GM19193 (cell line): ENCODE data around the gene B2M.
A peak's percentile ranks its signal among the peaks of the same experiment; 100 is the strongest.

Experiments used
- POLR2A ChIP-seq: IDR thresholded peaks from 4 replicates; pipeline ENCODE4 v1.6.1; 2011; ENCODE audit not compliant: insufficient read depth, insufficient read length; ENCODE audit errors: extremely low read depth

B2M gene

DNA sequence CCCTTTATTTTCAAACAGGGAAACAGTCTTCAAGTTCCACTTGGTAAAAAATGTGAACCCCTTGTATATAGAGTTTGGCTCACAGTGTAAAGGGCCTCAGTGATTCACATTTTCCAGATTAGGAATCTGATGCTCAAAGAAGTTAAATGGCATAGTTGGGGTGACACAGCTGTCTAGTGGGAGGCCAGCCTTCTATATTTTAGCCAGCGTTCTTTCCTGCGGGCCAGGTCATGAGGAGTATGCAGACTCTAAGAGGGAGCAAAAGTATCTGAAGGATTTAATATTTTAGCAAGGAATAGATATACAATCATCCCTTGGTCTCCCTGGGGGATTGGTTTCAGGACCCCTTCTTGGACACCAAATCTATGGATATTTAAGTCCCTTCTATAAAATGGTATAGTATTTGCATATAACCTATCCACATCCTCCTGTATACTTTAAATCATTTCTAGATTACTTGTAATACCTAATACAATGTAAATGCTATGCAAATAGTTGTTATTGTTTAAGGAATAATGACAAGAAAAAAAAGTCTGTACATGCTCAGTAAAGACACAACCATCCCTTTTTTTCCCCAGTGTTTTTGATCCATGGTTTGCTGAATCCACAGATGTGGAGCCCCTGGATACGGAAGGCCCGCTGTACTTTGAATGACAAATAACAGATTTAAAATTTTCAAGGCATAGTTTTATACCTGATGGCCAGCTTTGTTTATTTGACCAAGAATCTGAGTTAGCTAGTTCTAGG lies 7.0 kb downstream of the B2M start:
- TF ChIP-seq POLR2A = peak; percentile 12

DNA sequence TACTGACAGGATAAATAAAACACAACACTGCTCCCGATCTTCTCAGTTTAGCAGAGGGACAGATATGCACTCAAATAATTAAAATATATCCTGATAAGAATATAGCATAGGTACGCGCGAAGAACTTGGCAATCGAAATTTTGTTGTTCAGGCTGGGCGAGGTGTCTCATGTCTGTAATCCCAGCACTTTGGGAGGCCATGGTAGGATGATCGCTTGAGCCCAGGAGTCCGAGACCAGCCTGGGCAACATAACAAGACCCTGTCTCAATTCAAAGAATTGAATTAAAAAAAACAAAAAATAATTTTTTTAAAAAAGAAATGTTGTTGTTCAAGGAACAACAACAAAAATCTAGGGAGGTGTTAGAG lies 7.6 kb downstream of the B2M start:
- no peak for TF ChIP-seq POLR2A

DNA sequence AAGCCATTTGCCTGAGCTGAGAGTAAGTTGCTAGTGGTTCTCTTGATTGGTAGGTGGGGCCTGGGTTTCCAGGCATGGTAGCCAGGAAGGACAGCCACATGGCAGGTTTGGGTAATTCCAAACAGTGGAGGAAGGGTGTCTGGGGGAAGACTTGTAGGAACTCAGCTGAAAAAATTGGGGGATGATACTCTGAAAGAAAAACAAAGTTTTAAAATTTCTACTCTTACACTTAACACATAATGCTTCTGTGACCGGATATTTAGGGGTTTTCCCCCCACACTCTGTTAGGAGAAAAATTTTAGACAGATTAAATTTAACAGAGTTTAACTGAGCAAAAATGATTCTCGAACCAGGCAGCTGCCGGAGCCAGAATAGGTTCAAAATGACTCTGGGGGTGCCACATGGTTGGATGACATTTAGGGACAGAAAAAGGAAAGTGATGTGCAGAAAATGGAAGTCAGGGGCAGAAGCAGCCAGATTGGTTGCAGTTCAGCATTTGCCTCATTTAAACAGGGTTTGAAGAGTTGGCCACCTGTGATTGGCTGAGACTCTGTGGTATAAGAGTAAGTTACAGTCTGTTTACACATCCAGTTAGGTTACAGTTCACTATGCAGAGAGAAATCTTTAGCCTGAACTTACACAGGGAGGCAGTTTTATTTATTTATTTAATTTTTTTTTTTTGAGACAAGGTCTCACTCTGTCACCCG lies 8.1 kb downstream of the B2M start:
- peak; percentile 78 for TF ChIP-seq POLR2A

DNA sequence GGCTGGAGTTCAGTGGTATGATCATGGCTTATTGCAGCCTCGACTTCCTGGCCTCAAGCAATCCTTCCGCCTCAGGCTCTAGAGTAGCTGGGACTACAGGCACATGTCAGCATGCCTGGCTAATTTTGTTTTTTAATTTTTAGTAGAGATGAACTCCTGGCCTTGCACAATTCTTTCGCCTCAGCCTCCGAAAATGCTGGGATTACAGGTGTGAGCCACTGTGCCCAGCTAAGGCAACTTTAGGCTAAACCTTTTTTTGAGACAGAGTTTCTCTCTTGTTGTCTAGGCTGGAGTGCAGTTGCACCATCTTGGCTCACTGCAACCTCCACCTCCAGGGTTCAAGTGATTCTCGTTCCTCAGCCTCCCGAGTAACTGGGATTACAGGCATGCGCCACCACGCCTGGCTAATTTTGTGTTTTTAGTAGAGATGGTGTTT lies 8.7 kb downstream of the B2M start:
- peak; percentile 42 for TF ChIP-seq POLR2A

DNA sequence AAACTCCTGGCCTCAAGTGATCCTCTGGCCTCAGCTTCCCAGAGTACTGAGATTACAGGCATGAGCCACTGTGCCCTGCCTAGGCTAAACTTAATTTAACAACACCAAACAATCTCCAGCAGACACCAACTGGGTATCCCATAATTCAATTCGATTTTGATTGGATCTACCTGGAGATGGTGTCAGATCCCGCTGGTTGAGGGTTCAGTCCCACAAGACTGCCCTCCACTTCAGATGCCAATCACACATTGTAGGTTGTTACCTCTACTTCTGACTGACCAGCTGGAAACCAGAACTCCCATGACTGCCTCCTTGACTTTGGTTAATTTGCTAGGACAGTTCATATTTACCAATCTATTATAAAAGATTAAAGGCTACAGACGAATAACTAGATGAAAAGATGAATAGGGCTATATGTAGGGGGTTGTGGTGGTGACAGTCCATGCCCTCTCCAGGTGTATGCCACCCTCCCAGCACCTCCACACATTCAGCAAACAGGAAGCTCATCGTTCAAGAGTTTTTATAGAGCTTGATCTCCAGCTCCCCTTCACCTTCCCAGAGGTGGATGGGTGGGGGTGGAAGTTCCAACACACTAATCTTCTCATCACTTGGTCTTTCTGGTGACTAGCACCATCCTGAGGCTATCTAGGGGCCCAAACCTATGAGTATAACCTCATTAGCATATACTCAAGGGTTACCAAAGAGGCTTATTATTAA lies 9.3 kb downstream of the B2M start:
- peak; percentile 52 for TF ChIP-seq POLR2A

DNA sequence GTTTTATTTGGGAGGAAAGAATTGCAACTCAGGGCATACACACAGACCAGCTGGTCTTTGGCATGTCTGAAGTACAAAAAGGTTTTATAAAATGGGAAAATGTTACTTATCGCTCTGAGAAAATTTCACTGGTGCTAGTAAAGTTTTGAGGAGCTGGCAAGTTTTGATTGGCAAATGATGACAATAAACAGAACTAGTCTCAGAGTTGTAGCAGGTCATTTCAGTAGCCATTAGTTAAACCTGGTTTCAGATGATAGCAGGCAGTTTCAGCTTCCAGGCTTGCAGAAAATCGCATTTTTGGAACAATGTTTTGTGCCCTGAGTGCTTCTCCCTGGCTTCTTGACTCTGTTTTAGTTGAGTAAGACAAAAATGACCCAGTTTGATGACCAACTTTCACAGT lies 10.7 kb downstream of the B2M start:
- TF ChIP-seq POLR2A = no peak

DNA sequence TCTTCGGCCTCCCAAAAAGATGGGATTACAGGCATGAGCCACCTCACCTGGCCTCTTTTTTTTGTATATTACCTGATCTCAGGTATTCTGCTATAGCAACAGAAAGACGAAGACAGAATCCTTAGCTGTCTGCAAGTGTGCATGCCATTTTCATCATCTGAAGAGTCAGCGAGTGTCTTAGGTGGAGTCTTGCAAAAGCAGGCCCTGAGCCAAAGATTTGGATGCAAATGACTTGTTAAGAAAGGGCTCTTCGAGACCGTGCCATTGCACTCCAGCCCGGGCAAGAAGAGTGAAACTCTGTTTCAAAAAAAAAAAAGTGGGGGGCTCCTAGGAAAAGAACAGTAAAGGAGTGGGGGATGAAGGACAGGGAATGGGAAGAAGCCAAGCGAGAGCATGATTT lies 14.8 kb downstream of the B2M start:
- TF ChIP-seq POLR2A = no peak

DNA sequence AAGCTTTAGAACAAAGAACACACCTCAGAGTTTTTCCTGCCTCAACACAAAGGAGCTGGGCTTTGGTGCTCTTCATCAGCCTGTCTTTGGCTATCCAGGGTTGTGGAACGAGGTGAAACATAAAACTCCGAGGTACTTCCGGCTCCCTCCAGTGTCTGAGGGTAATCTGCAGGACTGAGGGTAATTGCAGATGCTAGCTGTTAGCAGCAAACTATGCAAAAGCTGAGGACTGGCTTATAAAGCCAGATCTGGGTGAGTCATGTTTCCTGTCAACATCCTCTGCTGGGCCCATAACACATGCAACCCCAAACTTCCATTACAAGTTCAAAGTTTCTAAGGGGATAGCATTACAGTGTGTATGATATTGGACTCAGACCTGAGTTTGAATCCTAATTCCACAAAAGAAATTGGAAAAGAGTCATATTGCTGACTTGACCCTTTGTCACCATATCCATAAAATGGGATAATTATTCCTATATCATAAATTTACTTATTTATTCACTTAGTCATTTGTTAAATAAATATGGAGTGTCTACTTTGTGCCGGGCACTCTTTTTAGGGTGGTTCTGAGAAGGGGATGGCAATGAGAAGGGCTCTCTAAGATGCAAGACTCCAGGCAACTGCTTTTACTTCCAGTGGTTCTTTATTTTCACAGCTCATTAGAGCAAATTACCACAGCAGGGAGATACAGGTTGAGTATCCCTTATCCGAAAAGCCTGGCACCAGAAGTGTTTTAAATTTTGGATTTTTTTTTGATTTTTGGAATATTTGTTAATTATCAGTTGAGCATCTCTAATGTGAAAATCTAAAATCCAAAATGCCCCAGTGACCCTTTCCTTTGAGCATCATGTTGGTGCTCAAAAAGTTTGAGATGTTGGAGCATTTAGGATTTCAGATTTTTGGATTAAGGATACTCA lies 15.5 kb downstream of the B2M start:
- peak; percentile 86 for TF ChIP-seq POLR2A

DNA sequence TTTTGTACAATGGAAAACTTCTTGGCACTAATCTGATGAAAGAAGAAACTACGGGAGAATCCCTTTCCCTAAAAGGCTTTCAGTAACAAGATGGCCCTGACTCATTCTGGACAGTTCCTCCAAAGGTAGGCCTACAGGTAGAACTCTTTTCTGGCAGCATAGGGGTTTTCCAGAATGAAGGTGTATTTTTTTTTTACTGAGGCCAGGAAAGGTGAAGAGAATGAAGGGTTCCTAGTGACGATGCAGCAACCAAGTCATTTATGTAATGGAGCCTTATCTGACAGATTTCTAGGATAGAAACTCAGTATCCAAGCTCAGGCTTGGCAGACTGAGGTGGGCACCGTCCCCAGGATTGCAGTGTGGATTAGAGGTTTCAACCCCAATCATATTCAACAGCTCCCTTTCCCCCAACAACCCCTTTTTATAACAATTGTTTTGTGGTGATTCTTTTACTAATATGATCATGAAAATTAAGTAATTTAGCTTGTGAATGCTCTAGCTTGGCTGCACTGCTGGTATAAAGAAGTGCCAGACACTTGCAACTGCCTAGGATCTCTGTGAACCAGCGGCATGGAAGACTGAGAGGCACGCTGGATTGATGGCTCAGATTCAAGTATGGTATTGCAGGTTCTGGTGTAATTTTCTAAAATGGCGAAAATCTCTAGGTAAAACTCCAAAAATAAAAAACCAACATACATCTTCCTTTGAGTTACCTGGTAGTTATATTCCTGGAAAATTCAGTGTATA lies 16.3 kb downstream of the B2M start:
- TF ChIP-seq POLR2A = no peak

DNA sequence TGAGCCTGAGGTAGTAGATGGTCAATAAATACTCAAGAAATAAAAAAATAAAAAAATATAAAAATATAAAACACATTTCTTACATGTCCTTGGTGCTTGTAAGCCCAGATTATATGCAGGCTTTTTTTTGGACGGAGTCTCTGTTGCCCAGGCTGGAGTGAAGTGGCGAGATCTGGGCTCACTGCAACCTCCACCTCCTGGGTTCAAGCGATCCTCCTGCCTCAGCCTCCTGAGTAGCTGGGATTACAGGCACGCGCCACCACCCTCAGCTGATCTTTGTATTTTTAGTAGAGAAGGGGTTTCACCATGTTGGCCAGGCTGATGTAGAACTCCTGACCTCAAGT lies 16.9 kb downstream of the B2M start:
- peak; percentile 56 for TF ChIP-seq POLR2A

DNA sequence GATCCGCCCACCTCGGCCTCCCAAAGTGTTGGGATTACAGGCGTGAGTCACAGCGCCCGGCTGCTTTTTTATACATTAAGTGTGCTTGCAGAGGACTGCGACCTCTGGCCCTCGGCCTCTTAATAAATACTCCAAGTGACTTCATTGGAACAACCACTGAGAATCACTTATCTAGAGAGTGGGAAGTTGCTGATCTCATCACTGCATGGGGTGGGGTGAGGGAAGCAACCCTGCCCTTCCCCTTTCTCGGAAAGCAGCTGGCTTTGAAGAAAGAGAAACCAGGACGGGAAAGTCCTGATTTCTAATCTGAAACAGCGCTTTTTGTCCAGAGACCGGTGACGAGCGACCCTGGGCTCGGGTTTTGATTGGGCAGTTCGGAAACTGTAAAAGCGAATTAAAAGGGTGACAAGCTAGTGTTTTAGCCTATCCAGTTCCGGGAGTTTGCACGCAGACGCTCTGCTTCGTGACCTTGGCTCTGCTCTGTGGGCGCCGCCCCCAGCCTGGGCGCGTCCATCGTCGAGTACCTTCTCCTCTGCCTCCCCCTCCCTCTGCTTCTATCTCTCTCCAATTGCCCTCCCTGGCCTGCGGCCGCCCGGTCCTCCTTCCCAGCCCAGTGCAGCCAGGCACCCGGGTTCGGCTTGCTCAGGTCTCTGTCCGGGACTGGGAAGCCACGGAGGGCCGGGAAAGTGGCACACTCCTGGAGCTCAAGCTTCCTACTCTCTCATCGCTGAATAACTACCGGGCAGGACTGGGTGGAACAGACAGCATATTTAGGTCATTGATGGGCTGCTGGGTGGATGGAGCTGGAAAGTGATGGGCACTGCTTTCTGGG lies 17.5 kb downstream of the B2M start:
- TF ChIP-seq POLR2A = peak; percentile 95

DNA sequence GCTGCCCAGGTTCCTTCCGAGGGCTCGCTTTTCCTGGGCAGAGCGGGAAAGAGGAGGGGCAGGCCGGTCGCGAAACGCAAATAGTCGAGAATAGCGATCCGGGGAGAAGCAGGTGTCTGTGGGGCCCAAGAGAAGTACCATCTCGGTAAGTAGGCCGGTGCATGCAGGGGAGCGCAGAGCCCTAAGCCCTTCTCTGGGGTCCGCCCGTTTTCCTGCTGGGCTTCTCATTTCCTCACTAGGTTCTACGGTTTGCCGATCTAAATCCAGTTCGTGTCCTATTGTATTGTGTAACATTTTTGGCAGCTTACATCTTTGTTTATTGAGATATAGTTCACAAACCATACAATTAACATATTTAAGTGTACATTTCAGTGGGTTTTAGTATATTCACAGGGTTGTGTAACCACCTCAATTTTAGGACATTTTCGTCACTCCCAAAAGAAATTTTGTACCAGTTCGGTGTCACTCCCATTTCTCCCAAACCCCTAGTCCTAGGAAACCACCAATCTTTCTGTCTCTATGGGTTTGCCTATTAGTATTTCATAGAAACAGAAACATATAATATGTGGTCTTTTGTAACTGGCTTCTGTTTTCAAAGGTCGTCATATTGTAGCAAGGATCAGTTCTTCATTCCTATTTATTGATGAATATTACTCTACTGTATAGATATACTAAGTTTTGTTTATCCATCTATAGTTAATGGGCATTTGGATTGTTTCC lies 18.3 kb downstream of the B2M start:
- no peak for TF ChIP-seq POLR2A

DNA sequence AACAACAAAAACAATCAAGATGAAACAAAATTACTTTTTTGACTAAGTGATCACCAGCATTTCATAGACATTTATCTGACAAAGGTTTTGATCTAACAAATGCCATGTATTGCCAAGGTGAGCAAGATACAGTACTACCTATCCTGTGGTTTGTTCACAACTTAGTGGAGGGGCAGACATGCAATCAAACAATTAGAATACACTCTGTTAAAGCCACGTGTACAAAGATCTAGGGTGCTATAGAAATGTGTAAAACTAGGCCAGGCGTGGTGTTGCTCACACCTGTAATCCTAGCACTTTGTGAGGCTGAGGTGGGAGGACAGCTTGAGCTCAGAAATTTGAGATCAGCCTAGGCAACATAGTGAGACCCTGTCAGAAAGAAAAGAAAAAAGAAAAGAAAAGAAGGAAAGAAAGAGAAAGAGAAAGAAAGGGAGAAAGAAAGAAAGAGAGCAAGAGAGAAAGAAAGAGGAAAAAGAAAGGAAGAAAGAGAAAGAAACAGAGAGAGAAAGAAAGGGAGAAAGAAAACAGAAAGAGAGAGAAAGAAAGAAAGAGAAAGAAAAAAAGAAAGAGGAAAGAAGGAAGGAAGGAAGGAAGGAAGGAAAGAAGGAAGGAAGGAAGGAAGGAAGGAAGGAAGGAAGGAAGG lies 23.6 kb downstream of the B2M start:
- no peak for TF ChIP-seq POLR2A
